Mesenteric fat pad (tissue), 1 donor: ENCODE measurements around the gene CHD6. TPM values are rescaled to one million over a fixed set of nuclear protein-coding genes. Genes with fewer than 3 reads are reported as not detected.

Experiments used
- DNase-seq: peaks from one replicate; pipeline ENCODE4 v3.0.0-alpha.2; 2020; ENCODE audit warnings: low spot score
- total RNA-seq: library from RNA; stranded (reverse); fragmentation: NEBNext Ultra II Directional; extraction: Animal tissue kit (Norgen Biotek cat#: 25700); gene quantifications from one replicate; pipeline ENCODE4 v1.2.1, GENCODE V29; 2021
- donor health status: DM: yes; HTN: yes; CAD: no.

CHD6 gene
- total RNA-seq, 1 donor from 2014 or later = 47.3 TPM

DNA sequence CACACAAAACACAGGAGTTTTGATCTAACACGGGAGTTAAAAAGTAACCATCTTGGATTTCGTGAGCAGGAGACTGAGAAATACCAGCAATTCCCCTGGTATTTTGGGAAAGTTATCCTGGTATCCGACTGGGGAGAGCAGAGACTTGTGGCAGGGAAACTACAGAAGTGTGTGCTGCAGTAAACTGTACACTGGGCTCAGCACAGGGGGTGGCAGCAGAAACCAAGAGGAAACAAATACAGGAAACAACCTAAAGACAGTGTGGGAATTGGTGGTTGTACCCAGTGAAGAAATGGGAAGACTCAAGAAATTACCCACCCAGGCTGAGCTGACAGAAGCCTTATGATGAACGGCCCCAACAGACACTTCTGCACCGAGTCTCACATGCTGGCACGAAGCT lies 109.8 kb downstream of the CHD6 start:
- DNase-seq = no peak

- DNase-seq = no peak
Observed at GRCh38 chr20:41507851-41508250, 110.3 kb downstream of the CHD6 start.

- no peak for DNase-seq
Observed at GRCh38 chr20:41507436-41507835, 110.7 kb downstream of the CHD6 start.

- DNase-seq = no peak
Observed at GRCh38 chr20:41506192-41506915, 111.8 kb downstream of the CHD6 start.

GRCh38 chr20:41505184-41505583 lies 113.0 kb downstream of the CHD6 start:
- no peak for DNase-seq

- DNase-seq = no peak
Observed at GRCh38 chr20:41501376-41501775, 116.8 kb downstream of the CHD6 start.

DNA sequence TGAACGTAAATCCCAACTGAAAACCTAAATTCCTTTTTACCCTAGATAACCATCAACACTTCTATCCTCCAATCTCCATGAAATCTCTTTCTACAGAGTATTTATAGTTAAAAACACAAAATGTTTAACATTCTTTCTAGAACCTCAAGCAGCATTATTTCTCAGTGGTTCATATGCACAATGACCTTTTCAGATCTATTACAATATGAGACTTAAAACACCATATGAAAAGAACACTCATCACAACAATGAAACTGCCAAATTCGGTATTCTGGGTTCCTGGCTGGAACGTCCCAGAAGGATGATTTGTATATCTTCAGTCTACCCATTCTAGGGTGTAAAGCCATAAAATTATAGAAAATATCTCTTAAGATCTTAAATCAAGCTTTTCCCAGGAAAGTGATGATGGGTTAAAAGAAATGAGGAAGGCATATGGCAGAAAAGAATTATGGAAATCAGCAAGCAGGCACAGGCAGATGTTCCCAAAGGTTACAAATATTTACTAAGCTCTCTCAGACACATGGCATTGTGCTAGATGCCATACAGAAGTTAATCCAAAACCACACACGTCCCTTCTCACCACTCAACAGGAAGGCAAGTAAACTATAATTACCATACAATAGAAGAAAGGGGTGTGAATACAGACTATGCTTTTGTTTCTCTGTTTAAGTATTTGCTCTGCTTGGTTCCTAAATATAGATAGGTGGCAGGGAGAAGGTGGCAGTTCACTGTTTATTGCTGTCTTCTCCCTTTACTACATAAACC lies 118.0 kb downstream of the CHD6 start:
- DNase-seq = no peak

DNA sequence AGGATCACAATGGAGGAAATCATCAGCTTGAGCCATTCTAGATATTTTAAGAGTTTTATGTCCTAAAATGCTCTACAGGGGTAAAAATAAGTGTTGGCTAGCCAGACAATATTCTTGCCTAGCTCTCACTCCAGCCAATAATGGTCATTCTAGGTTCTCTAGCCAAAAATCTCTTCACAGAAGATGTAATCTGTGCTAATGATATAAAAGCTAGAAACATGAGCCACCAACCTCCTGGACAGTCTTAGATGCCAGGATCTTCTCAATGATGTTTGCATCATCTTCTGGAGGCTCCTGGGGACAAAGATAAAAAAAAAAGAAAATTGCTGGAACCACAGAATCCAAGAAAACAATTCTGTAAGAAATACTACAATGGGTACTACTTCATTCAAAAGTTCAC lies 119.1 kb downstream of the CHD6 start:
- no peak for DNase-seq

GRCh38 chr20:41497186-41497895 lies 120.8 kb downstream of the CHD6 start:
- DNase-seq = no peak

GRCh38 chr20:41494451-41494850 lies 123.7 kb downstream of the CHD6 start:
- DNase-seq = no peak

DNA sequence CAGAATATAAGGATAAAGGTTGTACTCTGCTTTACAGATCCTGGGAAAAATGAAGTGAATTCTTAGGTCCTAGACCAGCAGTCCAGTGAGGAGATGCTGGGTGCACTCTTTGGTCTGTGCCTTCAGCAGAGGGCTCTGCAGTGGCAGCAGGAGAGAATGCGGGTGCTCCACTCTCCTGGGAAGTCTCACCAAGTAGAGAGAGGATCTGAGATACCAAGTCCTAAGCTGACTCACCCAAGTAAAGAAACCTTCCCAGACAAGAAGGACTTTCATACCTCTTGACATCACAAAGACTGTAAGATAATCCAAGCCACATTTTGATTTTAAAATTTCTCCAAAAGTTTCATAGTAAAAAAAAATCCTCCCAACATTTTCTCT lies 134.6 kb downstream of the CHD6 start:
- no peak for DNase-seq

GRCh38 chr20:41482647-41483552 lies 135.3 kb downstream of the CHD6 start:
- DNase-seq = no peak

- DNase-seq = no peak
Observed at GRCh38 chr20:41480054-41480770, 138.0 kb downstream of the CHD6 start.

GRCh38 chr20:41479113-41479512 lies 139.1 kb downstream of the CHD6 start:
- no peak for DNase-seq

GRCh38 chr20:41478026-41478425 lies 140.2 kb downstream of the CHD6 start:
- no peak for DNase-seq

GRCh38 chr20:41476446-41476845 lies 141.7 kb downstream of the CHD6 start:
- no peak for DNase-seq

GRCh38 chr20:41476013-41476441 lies 142.2 kb downstream of the CHD6 start:
- no peak for DNase-seq

DNA sequence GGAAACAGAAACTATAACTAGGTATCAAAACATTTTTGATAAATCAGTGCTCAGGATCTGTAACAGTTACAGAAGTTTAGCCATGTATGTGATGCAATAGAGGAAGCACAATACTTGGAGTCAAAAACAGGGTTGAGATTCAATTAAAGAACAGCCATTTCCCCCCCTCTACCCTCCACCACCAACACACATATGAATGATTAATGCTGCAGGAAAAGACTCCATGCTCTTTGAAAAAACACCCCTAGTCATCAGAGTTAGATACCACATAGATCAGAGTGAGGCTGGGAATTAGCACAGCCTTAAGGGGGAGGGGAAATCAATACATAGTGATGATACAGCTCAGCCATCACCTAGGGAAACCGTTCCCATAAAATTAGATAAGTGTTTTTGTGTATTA lies 142.7 kb downstream of the CHD6 start:
- no peak for DNase-seq

DNA sequence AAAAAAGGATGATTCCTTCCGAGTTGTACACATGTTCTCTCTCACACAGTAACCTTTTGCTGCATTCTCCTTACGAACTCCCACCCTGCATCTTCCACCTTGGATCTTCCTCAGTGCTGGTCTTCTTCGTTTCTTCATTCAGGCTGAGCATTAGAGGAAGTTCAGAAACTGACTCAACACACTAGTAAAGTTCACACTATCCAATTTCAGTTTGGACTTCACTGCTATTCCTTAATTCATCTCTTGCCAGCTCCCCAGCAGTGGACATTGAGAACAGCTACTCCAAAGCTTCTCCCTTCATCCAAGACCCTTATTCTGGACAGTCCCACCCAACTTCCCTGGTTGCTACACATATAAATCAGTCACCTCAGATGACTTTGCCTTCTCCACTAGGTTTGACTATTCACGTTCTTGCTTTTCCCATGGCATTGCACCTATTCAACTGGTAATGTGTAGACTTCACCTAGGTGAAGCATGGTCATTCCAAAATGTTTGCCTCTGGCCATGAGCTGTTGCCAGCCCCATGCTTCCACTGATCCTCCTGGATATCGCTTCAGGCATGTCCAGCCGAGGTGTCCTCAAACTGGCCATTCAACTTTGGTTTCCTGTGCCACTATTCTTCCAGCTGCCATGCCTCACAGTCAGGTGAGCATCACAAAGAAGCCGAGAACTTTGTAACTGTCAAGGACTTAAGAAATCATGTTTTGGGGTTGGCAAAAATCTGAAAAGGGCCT lies 147.6 kb downstream of the CHD6 start:
- no peak for DNase-seq

- no peak for DNase-seq
Observed at GRCh38 chr20:41469868-41470267, 148.3 kb downstream of the CHD6 start.
